HG02885 (cell line): Measurements from ENCODE around the gene CASKIN1.
A peak's percentile ranks its signal among the peaks of the same experiment; 100 is the strongest.
"Not testable (repeated sequence)": the region's sequence is repeated elsewhere in the genome, so short reads cannot be mapped to it uniquely, and the experiment has no call there.

Experiments used
- ATAC-seq: cut with Tn5 transposase; IDR thresholded peaks from one replicate; pipeline ENCODE4 v1.9.1; 2021; ENCODE audit warnings: mild to moderate bottlenecking; ENCODE audit not compliant: unreplicated experiment, poor library complexity

The CASKIN1 gene

GRCh38 chr16:2147378-2147777, 49.0 kb downstream of the CASKIN1 start:
- no peak for ATAC-seq

- no peak for ATAC-seq
These were observed 50.6 kb downstream of the CASKIN1 start for GRCh38 chr16:2145843-2146242.

DNA sequence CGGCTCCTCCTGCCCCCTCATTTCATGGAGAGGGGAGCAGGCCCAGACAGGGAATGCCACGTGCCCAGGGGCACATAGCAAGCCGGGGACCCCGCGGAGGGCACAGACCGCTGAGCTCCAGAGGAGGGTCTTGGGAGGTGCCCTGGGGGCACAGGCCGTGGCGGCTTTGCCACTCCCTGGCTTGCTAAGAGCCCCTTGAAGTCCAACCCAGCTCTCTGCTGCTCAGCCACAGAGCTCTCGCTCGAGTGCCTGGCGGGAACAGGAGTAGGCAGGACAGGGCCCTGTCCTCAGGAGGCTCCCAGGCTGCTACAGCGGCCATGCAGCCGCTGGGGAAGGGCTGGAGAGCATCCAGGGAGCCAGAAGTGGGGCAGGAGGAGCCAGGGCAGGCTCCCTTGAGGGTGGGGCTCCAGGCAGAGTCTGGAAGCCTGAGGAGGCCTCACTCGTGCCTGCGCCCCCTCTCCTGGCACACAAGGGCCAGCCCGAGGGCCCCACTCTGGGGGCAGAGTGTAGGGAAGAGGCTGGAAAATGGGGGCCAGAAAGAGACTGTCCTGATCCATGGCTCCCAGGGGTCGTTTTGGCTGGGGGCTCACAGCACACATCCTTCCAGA, 52.4 kb downstream of the CASKIN1 start:
- no peak for ATAC-seq

- ATAC-seq, result no peak
These were observed 53.2 kb downstream of the CASKIN1 start for GRCh38 chr16:2142942-2143877.

DNA sequence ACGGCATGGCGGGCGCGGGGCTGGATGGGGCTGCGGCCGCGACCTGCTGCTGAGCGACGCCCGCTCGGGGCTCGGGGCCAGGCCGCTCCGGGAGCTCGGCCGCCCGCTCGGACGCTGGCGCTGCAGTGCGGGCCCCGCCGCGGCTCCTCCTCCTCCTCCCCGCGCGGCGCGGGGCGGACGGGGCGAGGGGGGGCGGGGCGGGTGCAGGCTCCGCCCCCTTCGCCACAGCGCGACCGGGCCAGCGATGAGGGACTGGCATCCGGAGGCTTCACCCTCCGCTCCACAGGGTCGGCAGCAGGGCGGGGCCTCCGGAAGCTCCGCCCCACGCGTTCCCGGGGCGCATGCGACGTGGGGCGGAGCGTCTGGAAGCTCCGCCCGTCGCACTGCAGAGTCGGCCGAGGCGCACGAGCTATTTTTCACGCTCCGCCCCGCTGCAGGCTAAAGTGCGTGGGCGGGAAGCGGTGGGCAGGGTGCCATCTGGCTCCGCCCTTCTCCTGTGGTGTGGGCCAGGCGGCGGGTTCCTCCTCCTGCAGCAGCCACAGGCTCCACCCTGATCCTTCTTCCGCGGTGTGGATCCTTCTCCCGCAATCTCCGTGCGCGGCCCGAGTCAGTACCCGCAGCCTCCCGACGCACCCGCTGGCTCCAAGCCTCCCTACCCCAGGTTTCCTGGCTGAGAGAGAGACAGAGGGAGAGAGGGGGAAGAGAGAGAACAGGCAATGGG, 60.5 kb downstream of the CASKIN1 start, which contains the start of gene PKD1:
Gene PKD1, minus strand, starts transcription at position 129 of the 721 bp plus-strand sequence. CDS start 209 bp downstream, outside the sequence.
- peak; percentile 40 for ATAC-seq

DNA sequence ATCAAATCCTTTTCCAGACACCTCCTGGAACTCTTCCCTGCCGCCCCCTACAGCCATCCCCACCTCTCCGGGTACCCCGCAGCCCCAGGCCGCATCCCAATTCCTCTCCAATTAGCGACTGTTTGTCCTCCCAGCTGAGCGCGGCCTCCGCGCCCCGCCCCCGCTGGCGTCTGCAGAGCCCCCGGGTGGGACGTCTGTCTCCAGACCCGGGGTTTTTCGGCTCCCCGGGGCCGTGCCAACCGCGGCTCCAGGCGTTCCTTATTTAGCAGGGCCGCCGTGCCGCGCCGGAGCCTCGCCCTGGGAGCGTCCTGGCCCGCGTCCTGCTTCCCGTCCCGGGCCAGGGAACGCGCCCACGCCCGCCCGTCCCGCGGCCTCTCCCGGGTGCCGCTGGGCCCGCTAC, 61.3 kb downstream of the CASKIN1 start:
- ATAC-seq, result not testable (repeated sequence)

DNA sequence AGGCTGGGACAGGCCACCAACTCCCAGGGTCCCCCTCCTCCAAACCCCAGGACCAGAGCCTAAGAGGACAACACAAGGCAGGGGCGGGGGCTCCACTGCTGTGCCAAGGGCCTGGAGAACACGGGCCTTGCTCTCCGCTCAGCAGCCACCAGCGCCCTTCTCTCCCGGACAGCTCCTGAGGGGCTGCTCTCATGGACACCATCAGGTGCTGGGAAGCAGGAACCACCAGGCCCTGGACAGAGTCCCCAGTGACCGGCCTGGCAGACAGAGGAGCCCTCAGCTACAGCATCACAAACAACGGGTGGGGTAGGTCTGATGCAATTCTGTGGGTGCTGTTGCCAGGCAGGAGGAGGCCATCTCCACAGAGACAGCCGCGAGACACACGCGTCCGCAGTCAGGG, 62.6 kb downstream of the CASKIN1 start:
- ATAC-seq, result not testable (repeated sequence)

DNA sequence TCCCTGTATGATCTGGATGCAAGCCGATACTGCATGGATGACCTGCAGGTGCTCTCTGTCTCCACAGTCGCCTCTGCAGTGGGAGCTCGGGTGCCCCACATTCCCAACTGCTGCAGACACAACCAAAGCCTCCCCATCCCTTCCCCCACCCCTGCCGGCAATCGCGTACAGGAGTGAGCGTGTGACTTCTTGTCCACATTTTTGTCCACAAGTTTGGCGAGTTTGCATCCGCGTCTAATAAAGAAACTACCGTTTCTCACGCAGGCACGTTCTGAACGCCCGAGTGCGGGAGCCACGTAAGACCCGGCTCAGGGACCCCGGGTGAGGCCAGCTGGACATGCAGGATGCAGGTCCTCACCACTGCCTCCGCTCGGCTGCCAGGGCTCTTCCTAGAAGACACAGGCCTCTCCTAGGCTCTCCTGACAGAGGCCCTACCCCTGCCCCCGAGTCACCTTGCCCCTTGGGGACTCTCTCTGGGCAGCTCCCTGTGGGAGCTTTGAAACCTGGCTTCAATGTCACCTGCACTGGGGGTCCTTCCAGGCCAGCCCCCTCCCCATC, 66.4 kb downstream of the CASKIN1 start:
- not testable (repeated sequence) for ATAC-seq

GRCh38 chr16:2129251-2129650, 67.2 kb downstream of the CASKIN1 start:
- not testable (repeated sequence) for ATAC-seq

GRCh38 chr16:2127630-2128280, 68.7 kb downstream of the CASKIN1 start:
- ATAC-seq, result not testable (repeated sequence)
